RWPE1 (cell line): ENCODE measurements around the gene CABP2.
A peak's percentile ranks its signal among the peaks of the same experiment; 100 is the strongest.

Experiments used
- CTCF ChIA-PET: fragments of 350-600 bp; sonication (Branson Sonifier 250); formaldehyde crosslinking; extraction: SDS; loops from one replicate; lab custom pipeline; 2021; lab: Yijun Ruan, JAX
- POLR2A ChIA-PET: fragments of 400-600 bp; formaldehyde crosslinking; extraction: SDS; loops from one replicate; lab custom pipeline; 2020; ENCODE audit warnings: antibody characterized with exemption; ENCODE audit not compliant: low non-redundant PET; lab: Yijun Ruan, JAX
- DNase-seq: peaks from one replicate; pipeline ENCODE4 v3.0.0; 2012; ENCODE audit warnings: low spot score
- H3K27ac ChIP-seq: fragments of 450-650 bp; 2 replicates; pipeline ENCODE4 v1.5.1; 2017
- TF ChIP-seq, protein P1 (sequence below): fragments of 450-650 bp; conservative IDR thresholded peaks from 2 replicates; pipeline ENCODE4 v1.5.1; 2017; ENCODE audit warnings: low read depth, mild to moderate bottlenecking

CABP2 gene

DNA sequence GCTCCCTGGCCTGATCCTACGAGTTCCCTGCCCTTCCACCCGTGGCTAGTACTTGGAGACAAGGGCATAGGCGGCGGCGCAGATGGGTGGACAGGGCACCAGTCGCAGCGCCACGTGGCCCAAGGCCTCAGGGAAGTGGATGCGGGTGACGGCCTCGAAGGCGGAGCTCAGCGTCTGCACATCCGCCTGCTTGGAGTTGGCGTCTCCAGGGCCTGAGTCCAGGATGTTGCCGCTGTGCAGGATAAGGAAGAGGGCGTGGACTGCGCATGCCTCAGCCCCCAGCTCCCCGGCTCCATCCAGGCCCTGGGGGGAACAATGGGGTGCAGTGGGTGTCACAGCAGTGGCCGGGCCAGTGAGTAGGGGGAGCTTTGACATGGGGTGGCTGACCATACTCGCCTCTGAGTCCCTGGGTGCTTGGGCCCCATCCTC lies 24.7 kb downstream of the CABP2 start:
- DNase-seq = no peak
- CTCF ChIA-PET = interaction anchor here (0.7 kb wide), 1 partner anchor 38 kb away, joined by 4 read pairs; no protein-coding TSS in a partner anchor
- peak overlapping the region; percentile 28 for H3K27ac ChIP-seq
- TF ChIP-seq, protein P1, sequence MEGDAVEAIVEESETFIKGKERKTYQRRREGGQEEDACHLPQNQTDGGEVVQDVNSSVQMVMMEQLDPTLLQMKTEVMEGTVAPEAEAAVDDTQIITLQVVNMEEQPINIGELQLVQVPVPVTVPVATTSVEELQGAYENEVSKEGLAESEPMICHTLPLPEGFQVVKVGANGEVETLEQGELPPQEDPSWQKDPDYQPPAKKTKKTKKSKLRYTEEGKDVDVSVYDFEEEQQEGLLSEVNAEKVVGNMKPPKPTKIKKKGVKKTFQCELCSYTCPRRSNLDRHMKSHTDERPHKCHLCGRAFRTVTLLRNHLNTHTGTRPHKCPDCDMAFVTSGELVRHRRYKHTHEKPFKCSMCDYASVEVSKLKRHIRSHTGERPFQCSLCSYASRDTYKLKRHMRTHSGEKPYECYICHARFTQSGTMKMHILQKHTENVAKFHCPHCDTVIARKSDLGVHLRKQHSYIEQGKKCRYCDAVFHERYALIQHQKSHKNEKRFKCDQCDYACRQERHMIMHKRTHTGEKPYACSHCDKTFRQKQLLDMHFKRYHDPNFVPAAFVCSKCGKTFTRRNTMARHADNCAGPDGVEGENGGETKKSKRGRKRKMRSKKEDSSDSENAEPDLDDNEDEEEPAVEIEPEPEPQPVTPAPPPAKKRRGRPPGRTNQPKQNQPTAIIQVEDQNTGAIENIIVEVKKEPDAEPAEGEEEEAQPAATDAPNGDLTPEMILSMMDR = no peak
- POLR2A ChIA-PET = no interaction called here

DNA sequence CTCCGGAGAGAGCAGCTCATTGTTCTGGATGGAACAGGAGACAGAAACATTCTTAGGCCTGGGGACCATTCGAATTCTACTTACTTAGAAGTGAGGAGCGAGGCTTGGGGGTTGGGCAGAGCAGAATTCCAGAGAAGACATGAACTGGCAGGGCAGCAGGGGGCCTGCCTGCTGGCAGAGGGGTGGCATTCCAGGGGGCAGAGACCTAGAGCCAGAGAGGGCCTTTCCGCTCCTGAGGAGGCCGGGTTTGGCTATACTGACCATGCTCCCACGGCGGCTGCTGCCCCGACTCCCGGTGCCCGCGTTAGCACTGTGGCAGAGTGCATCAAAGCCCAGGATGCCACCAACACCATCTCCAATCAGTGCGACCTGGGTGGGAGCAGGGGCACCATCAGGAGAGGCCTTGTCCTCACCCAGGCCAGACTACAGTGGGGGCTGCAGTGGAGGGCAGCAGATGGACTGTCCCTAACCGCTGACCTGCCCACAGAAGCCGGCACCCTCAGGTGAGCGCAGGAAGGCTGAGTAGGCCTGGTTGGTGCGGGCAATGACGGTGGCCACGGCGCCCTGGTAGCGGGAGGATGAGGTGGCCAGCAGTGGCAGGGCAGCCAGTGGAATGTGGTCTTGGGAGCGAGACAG lies 25.5 kb downstream of the CABP2 start:
- POLR2A ChIA-PET = no interaction called here
- TF ChIP-seq, protein P1 = no peak
- peak overlapping the region; percentile 28 for H3K27ac ChIP-seq
- CTCF ChIA-PET = no interaction called here
- no peak for DNase-seq

DNA sequence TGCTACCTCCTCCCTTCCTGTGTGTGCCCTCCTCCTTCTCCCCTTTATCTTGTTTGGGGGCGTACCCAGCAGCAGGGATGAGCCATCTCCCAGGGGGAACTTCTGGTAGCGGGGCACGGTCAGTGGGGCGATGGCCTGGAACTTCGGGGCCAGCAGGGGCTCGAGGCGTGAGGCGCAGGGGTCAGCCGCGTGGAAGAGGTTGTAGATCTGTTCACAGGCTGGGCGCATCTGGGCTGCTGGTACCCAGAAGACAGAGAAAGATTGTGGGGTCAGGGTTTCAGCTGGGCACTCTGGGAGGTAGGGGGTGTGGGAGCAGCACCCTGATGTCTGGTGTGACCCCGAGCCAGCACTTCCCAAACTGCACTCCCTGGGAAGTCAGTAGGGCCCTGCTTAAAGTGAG lies 27.1 kb downstream of the CABP2 start:
- CTCF ChIA-PET = no interaction called here
- POLR2A ChIA-PET = no interaction called here
- TF ChIP-seq, protein P1 = no peak
- H3K27ac ChIP-seq = peak overlapping the region; percentile 28; the same call in 1 of the 2 replicates
- DNase-seq = no peak

DNA sequence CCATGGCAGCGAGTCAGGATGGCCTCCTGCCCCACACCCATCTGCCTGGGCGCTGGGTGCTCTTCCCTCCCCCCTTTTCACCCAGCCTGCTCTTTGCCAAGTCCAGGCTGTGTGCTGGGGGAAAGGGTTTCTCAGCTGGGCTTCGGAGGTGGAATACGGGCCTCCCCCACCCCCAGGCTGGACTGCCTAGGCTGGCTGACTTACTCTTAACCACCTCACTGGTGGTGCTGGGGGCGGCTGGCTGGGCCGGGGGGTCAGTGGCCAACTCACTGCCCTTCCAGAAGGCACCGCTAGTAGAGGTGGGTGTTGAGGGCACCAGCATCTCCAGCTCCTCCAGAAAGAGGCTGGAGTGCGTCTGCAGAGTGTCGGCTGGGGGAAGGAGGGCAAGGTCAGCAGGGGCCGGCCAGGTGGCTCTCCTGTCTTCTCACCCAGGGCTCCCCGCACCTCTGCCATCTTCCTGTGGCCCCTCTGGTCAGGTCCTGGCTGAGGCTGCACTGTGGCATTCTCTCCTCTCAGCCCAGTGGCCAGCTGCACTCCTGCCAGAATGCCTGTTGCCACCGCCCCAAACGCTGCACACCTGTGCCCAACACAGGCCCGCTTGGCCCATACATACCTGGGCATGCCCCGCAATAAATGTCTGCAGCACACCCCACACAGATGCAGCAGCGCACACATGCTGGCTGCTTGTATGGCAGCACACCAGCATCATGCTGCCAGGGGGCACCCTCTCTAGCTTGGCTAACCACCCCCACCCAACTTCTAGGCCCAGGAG lies 27.8 kb downstream of the CABP2 start:
- CTCF ChIA-PET = no interaction called here
- DNase-seq = no peak
- TF ChIP-seq, protein P1 = no peak
- peak overlapping the region; percentile 28; the same call in 1 of the 2 replicates for H3K27ac ChIP-seq
- POLR2A ChIA-PET = interaction anchor here (0.7 kb wide), 1 partner anchor 39 kb away, joined by 7 read pairs; no protein-coding TSS in a partner anchor

DNA sequence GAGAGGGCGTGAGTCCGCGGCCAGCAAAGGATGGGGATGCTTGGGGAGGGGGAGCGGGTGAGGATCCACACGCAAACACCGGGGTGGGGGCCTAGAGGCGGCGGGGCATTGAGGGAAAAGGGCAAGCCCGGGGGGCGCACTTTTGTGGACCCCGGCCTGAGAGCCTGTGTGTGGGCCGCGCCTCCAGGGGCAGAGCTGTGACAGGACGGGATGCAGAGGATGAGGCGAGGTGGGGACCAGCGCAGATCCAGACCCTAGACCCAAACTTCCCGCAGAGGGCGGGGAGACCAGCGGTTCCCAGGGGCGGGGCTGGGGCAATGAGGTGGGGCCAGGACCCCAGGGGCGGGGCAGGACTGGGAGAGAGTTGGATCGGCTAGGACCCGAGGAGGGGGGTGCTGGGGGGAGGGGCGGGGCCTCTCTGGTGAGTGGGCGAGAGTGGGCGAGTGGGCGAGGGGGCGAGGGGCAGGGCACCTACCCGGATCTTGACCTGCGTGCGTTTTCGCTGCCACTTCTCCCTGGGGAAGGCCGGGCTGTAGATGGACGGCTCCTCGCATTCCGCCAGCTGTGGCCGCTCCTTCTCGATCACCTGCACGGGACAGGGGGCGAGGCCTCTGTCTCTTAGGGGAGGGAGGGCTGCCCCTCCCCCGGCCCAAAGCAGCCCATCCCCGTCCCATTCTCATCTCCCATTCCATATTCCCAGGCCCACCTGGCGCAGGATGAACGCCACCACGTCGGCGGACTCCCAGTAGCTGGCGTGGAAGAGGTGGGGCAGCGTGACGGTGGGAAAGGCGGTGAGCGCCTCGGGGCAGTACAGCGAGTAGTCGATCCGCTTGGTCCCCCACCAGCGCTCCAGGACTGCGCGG lies 28.6 kb downstream of the CABP2 start:
- POLR2A ChIA-PET = interaction anchor here (0.7 kb wide), 1 partner anchor 39 kb away, joined by 7 read pairs; no protein-coding TSS in a partner anchor
- no peak for DNase-seq
- CTCF ChIA-PET = no interaction called here
- TF ChIP-seq, protein P1 = no peak
- no peak overlapping the region for H3K27ac ChIP-seq
